ENCODE data around the gene BRAT1. TPM values are rescaled to one million over a fixed set of nuclear protein-coding genes. Genes with fewer than 3 reads are reported as not detected.

The BRAT1 gene
- total RNA-seq, 1 experiment from 2014 or later: 53.9 TPM

DNA sequence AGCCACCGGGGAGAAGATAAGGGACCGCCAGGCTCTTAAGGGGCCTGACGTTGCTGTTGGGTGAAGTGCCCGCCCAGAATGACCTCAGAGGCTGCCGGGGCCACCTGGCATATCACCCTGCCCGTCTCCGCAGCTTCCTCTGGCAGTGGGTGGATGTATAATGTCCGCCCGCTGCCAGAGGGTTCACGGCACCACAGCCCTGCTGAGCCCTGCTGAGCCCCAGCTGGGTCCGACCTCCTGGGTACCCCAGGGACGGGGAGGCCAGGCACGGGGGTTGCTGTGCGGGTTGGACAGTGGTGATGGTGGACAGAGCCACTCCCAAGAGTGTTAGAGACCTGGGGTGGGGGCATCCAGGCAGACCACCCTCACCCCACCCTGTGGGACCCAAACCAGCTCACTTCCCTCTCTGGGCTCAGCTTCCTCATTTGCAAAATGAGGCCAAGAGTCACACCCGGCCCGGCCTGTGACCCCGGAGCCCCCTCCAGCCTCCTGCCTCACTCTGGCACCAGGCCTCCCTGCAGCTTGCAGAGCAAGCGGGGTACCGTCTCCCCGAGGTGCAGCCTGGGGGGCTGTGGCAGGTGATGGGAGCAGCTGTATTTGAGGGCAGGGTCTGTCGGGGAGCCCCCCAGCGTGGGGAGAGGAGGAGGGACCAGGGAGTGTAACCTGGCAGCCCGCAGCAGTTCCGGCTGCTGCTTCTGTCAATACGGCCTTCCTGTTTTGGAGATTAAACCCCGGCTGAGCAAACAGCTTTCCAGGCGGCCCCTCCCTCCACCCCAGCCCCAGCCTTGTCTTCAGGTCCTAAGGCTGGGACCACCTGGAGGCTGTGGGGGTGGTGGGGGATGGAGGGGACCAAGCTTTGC, 44.2 kb downstream of the BRAT1 start:
- POLR2A ChIA-PET (ENCODE audit: unreplicated experiment): no interaction called here
- Histone ChIP-seq H3K27ac (no peak overlapping the region), H3K79me2 (ENCODE audit: low read depth) (no peaks in the 10 kb centered on the region), H3K4me1 (replicated peaks; ENCODE audit: insufficient read depth) (peaks cover 26% of the 10 kb centered on the region), H3K4me2 (0 out of 2 replicates have a peak overlapping the region, but pooled peaks have one; percentile 16), H3K36me3 (ENCODE audit: low read depth) (no peaks in the 10 kb centered on the region), H3K9me3 (ENCODE audit: insufficient read depth, low read depth) (no peaks in the 10 kb centered on the region), H3K9me2 (ENCODE audit: insufficient read depth) (no peaks in the 10 kb centered on the region), H3F3A (ENCODE audit: insufficient read depth, low read depth) (peaks cover 24% of the 10 kb centered on the region), H4K20me1 (ENCODE audit: insufficient read depth) (no peaks in the 10 kb centered on the region), H3K4me3 (no peak overlapping the region), H2AFZ (no peak overlapping the region), H3K27me3 (ENCODE audit: insufficient read depth, low read depth) (peaks cover 9% of the 10 kb centered on the region; the same call in 1 of the 2 replicates)
- no peak for DNase-seq
- no TSS peak for BruUV-seq (replicated peaks)
- TF ChIP-seq EZH2 (IDR thresholded peaks at IDR 0.05; ENCODE audit: low read depth) (no peak), CTCF (conservative IDR thresholded peaks at IDR 0.05) (no peak)
- intact Hi-C loops (cut with micrococcal nuclease; ENCODE audit: unreplicated experiment): no loop called here
- CTCF ChIA-PET: no interaction called here

DNA sequence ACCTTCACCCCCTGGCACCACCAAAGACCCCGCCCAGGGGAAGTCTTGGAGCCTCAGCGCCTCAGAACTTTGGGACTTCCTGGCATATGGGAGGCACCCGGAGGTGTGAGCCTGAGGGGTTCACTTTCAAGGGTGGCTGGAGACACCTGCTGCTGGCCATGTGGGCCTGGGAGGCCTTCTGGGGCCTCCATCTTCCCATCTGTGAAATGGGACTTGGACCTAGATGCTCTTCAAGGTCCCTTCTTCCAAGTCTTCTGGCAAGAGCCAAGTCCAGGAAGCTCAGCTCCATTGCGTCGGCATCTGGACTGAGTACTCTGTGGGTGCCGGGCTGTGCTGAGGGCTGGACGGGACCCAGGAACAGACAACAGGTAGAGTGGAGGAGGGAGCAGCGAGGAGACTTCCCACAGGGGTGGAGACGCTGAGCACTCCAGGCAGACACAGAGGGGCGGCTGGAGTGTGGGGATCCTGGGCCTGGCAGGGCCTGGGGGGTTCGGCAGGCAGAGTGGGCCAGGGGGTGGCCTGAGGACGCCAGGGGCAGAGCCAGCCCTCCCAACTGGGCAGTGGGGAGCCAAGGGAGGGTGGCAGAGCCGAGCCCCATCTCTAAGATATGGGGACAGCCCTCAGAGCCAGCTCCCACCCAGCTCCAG, 45.1 kb downstream of the BRAT1 start:
- Histone ChIP-seq H3K79me2 (ENCODE audit: low read depth) (no peaks in the 10 kb centered on the region), H3K27me3 (ENCODE audit: insufficient read depth, low read depth) (peaks cover 9% of the 10 kb centered on the region; the same call in 1 of the 2 replicates), H3K36me3 (ENCODE audit: low read depth) (no peaks in the 10 kb centered on the region), H2AFZ (no peak overlapping the region), H4K20me1 (ENCODE audit: insufficient read depth) (no peaks in the 10 kb centered on the region), H3F3A (ENCODE audit: insufficient read depth, low read depth) (peaks cover 26% of the 10 kb centered on the region), H3K4me1 (replicated peaks; ENCODE audit: insufficient read depth) (peaks cover 26% of the 10 kb centered on the region), H3K4me3 (no peak overlapping the region), H3K4me2 (no peak overlapping the region), H3K27ac (no peak overlapping the region), H3K9me3 (ENCODE audit: insufficient read depth, low read depth) (no peaks in the 10 kb centered on the region), H3K9me2 (ENCODE audit: insufficient read depth) (no peaks in the 10 kb centered on the region)
- CTCF ChIA-PET: interaction anchor here (0.6 kb wide), 1 partner anchor 17 kb away, joined by 3 read pairs; no protein-coding TSS in a partner anchor
- POLR2A ChIA-PET (ENCODE audit: unreplicated experiment): no interaction called here
- DNase-seq: no peak
- TF ChIP-seq CTCF (conservative IDR thresholded peaks at IDR 0.05) (no peak), EZH2 (IDR thresholded peaks at IDR 0.05; ENCODE audit: low read depth) (no peak)
- intact Hi-C loops (cut with micrococcal nuclease; ENCODE audit: unreplicated experiment): no loop called here
- no TSS peak for BruUV-seq (replicated peaks)

DNA sequence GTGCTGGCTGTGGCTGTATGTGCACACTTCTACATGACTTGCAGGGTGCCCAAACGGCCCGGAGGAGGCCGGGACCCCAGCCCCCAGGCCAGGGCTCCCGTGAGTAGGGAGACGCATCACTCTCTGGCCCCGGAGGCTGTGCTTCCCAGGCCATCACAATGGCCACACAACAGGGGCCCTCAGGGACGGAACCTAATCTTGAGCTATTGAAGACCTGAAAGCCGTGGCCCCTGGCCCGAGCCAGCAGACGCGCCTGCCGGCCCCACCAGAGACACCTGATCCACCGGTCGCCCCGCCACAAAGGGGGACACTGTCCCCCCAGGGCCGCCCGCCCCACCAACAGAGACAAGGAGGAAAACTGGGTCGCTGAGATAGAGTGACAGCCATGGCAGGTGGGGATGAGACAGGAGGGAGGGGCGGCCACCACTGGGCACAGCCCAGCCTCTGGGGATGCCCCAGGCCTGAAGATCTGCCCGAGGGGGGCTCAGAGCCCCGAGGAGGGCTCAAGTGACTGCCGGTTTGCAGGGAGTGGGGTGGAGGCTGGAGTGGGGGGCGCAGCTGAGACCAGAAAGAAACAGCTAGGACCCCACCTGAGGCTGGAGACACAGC, 45.9 kb downstream of the BRAT1 start:
- ChIA-PET CTCF (interaction anchor here (0.6 kb wide), 1 partner anchor 18 kb away, joined by 3 read pairs; no protein-coding TSS in a partner anchor), POLR2A (ENCODE audit: unreplicated experiment) (no interaction called here)
- TF ChIP-seq EZH2 (IDR thresholded peaks at IDR 0.05; ENCODE audit: low read depth): no peak
- TF ChIP-seq CTCF (conservative IDR thresholded peaks at IDR 0.05): no peak
- H3K4me1 ChIP-seq (replicated peaks; ENCODE audit: insufficient read depth): peaks cover 26% of the 10 kb centered on the region
- intact Hi-C loops (cut with micrococcal nuclease; ENCODE audit: unreplicated experiment): no loop called here
- no peaks in the 10 kb centered on the region for H3K9me3 ChIP-seq (ENCODE audit: insufficient read depth, low read depth)
- peaks cover 9% of the 10 kb centered on the region; the same call in 1 of the 2 replicates for H3K27me3 ChIP-seq (ENCODE audit: insufficient read depth, low read depth)
- no TSS peak for BruUV-seq (replicated peaks)
- no peaks in the 10 kb centered on the region for H3K9me2 ChIP-seq (ENCODE audit: insufficient read depth)
- no peak overlapping the region for H3K27ac ChIP-seq
- H3K79me2 ChIP-seq (ENCODE audit: low read depth): no peaks in the 10 kb centered on the region
- H3K4me3 ChIP-seq: no peak overlapping the region
- no peaks in the 10 kb centered on the region for H4K20me1 ChIP-seq (ENCODE audit: insufficient read depth)
- H3F3A ChIP-seq (ENCODE audit: insufficient read depth, low read depth): peaks cover 26% of the 10 kb centered on the region
- H2AFZ ChIP-seq: no peak overlapping the region
- peak overlapping the region; percentile 77 for H3K4me2 ChIP-seq
- H3K36me3 ChIP-seq (ENCODE audit: low read depth): no peaks in the 10 kb centered on the region
- DNase-seq: no peak
